ENCODE measurements around the gene MAP1LC3A.

GRCh38 chr20:34517114-34517505 is 41.4 kb upstream of the MAP1LC3A start:
- TF ChIP-seq CTCF (IDR thresholded peaks at IDR 0.05 in 2 of 3, conservative IDR thresholded peaks at IDR 0.05 in 1 of 3; ENCODE audit: borderline replicate concordance in 1 of 3, insufficient read depth in 1 of 3, low read depth in 2 of 3, low read length in 2 of 3) (no peak), POLR2AphosphoS5 (IDR thresholded peaks at IDR 0.05; ENCODE audit: low read depth, low read length) (no peak)
